MCF 10A (cell line): Measurements from ENCODE around the gene NLRP9. TPM values are rescaled to one million over a fixed set of nuclear protein-coding genes. Genes with fewer than 3 reads are reported as not detected.

ENCODE experiments used
- BruUV-seq: library from RNA; stranded (reverse); fragments of 400-500 nt; replicated peaks from 2 replicates; lab custom pipeline; 2021; lab: Mats Ljungman, UMichigan
- CTCF ChIA-PET: fragments of 300-600 bp; sonication (Branson Sonifier 250); formaldehyde crosslinking; extraction: SDS; loops from one replicate; lab custom pipeline; 2021; ENCODE audit warnings: antibody characterized with exemption, inconsistent platforms; lab: Yijun Ruan, JAX
- POLR2A ChIA-PET: fragments of 300-600, 350-650 bp; sonication (Branson Sonifier 250); formaldehyde crosslinking; extraction: SDS; loops from one replicate; lab custom pipeline; 2020; ENCODE audit warnings: antibody characterized with exemption, inconsistent platforms; lab: Yijun Ruan, JAX
- DNase-seq: peaks from one replicate; pipeline ENCODE4 v3.0.0-alpha.2; 2018; ENCODE audit not compliant: unreplicated experiment
- H3K27ac Mint-ChIP-seq: one replicate; pipeline ENCODE4 v1.8.0; 2022; ENCODE audit warnings: mild to moderate bottlenecking, low read depth, mixed read lengths; ENCODE audit not compliant: unreplicated experiment
- H3K27me3 Mint-ChIP-seq: one replicate; pipeline ENCODE4 v1.8.0; 2022; ENCODE audit warnings: mixed read lengths; ENCODE audit not compliant: insufficient read depth, unreplicated experiment
- H3K36me3 Mint-ChIP-seq: one replicate; pipeline ENCODE4 v1.8.0; 2022; ENCODE audit warnings: mild to moderate bottlenecking, moderate library complexity, mixed read lengths; ENCODE audit not compliant: insufficient read depth, unreplicated experiment
- H3K4me1 Mint-ChIP-seq: one replicate; pipeline ENCODE4 v1.8.0; 2022; ENCODE audit warnings: mixed read lengths; ENCODE audit not compliant: insufficient read depth, unreplicated experiment
- H3K4me3 Mint-ChIP-seq: one replicate; pipeline ENCODE4 v1.8.0; 2022; ENCODE audit warnings: mild to moderate bottlenecking, moderate library complexity, mixed read lengths; ENCODE audit not compliant: unreplicated experiment
- H3K9me3 Mint-ChIP-seq: one replicate; pipeline ENCODE4 v1.8.0; 2022; ENCODE audit warnings: mixed read lengths; ENCODE audit not compliant: unreplicated experiment
- CTCF ChIP-seq: fragments of 200-600 bp; IDR thresholded peaks from one replicate; pipeline ENCODE4 v1.8.0; 2022; ENCODE audit warnings: antibody characterized with exemption, mild to moderate bottlenecking; ENCODE audit not compliant: unreplicated experiment
- intact Hi-C: fragments of 100-400 bp; cut with micrococcal nuclease; formaldehyde crosslinking; loops from 2 replicates; pipeline ENCODE4 v1.14.1; 2022
- total RNA-seq: library from RNA; stranded (reverse); gene quantifications from 2 replicates; pipeline ENCODE4 v1.2.3, GENCODE V29; 2022

The NLRP9 gene
- total RNA-seq, 1 experiment from 2014 or later = not detected

GRCh38 chr19:55667958-55668357 lies 70.2 kb downstream of the NLRP9 start:
- no TSS peak for BruUV-seq
- H3K9me3 Mint-ChIP-seq = no peaks in the 10 kb centered on the region
- peaks cover 11% of the 10 kb centered on the region for H3K4me1 Mint-ChIP-seq
- H3K27ac Mint-ChIP-seq = no peak overlapping the region
- intact Hi-C loops = no loop called here
- ChIA-PET CTCF (interaction anchor here (0.6 to 1.4 kb wide), 3 partner anchors 8 to 436 kb away, joined by 3 to 7 read pairs (median 4); no protein-coding TSS in a partner anchor), POLR2A (interaction anchor here (1.2 kb wide), 1 partner anchor 13 kb away, joined by 3 read pairs; the partner anchor contains the start of gene U2AF2)
- no peak for DNase-seq
- no peak overlapping the region for H3K4me3 Mint-ChIP-seq
- no peak for TF ChIP-seq CTCF
- no peaks in the 10 kb centered on the region for H3K27me3 Mint-ChIP-seq
- H3K36me3 Mint-ChIP-seq = peaks cover 84% of the 10 kb centered on the region

GRCh38 chr19:55667511-55667910 lies 70.7 kb downstream of the NLRP9 start:
- intact Hi-C loops = no loop called here
- Mint-ChIP-seq H3K4me1 (peaks cover 11% of the 10 kb centered on the region), H3K27ac (no peak overlapping the region), H3K27me3 (no peaks in the 10 kb centered on the region), H3K4me3 (no peak overlapping the region), H3K36me3 (peaks cover 84% of the 10 kb centered on the region), H3K9me3 (no peaks in the 10 kb centered on the region)
- ChIA-PET CTCF (interaction anchor here (0.9 to 1.4 kb wide), 2 partner anchors 9 to 10 kb away, joined by 3 to 7 read pairs; no protein-coding TSS in a partner anchor), POLR2A (interaction anchor here (1.2 kb wide), 1 partner anchor 13 kb away, joined by 3 read pairs; the partner anchor contains the start of gene U2AF2)
- no TSS peak for BruUV-seq
- TF ChIP-seq CTCF = no peak
- DNase-seq = no peak

- no peak overlapping the region for H3K4me3 Mint-ChIP-seq
- no peaks in the 10 kb centered on the region for H3K9me3 Mint-ChIP-seq
- H3K27me3 Mint-ChIP-seq = no peaks in the 10 kb centered on the region
- intact Hi-C loops = no loop called here
- POLR2A ChIA-PET = no interaction called here
- no peak overlapping the region for H3K27ac Mint-ChIP-seq
- no peak for TF ChIP-seq CTCF
- H3K36me3 Mint-ChIP-seq = peaks cover 83% of the 10 kb centered on the region
- CTCF ChIA-PET = interaction anchor here (0.9 kb wide), 1 partner anchor 9 kb away, joined by 3 read pairs; no protein-coding TSS in a partner anchor
- DNase-seq = no peak
- no TSS peak for BruUV-seq
- H3K4me1 Mint-ChIP-seq = peaks cover 11% of the 10 kb centered on the region
These were observed 71.2 kb downstream of the NLRP9 start for GRCh38 chr19:55667006-55667381.

GRCh38 chr19:55666343-55667005 lies 71.7 kb downstream of the NLRP9 start:
- Mint-ChIP-seq H3K27ac (no peak overlapping the region), H3K4me1 (peaks cover 8% of the 10 kb centered on the region), H3K27me3 (no peaks in the 10 kb centered on the region), H3K4me3 (no peak overlapping the region), H3K36me3 (peaks cover 83% of the 10 kb centered on the region), H3K9me3 (no peaks in the 10 kb centered on the region)
- CTCF ChIA-PET = interaction anchor here (1.0 kb wide), 1 partner anchor 11 kb away, joined by 3 read pairs; no protein-coding TSS in a partner anchor
- BruUV-seq = no TSS peak
- DNase-seq = no peak
- no peak for TF ChIP-seq CTCF
- POLR2A ChIA-PET = interaction anchor here (0.6 kb wide), 1 partner anchor 1276 kb away, joined by 3 read pairs; no protein-coding TSS in a partner anchor
- intact Hi-C loops = no loop called here
